DOHH2 (cell line): ENCODE data around the gene FIGNL2.

Experiments
- EZH2phosphoT487 ChIP-seq: fragments of 200-600 bp; sonication (generic); IDR thresholded peaks from 2 replicates; pipeline ENCODE4 v1.6.1; 2017; ENCODE audit warnings: borderline replicate concordance, mild to moderate bottlenecking, antibody characterized with exemption, low read length, moderate library complexity, mixed read lengths
- TF ChIP-seq, protein P1 (sequence below): fragments of 200-600 bp; sonication (generic); IDR thresholded peaks from one replicate; pipeline ENCODE4 v1.5.1; 2014; ENCODE audit warnings: antibody characterized with exemption, mild to moderate bottlenecking, low read depth, low read length; ENCODE audit not compliant: poor library complexity, severe bottlenecking

DNA sequence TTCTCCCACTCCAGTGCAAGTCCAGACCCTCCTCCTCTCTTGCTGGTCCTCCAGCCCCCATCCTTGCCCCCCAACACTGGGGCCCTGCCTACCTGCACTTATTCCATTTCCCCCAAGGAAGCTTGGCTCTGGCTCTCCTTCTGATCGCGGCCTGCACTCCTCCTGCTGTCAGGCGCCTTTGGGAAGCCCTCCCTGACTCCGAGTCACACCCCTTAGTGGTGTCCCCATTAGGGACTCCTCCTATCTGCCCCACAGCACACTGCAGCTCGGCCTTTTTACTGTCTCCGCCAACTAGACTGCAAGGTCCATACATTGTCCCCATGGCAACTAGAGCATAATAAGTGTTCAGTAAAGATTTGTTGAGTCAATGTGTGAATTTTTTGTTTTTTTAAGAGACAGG, 32.9 kb downstream of the FIGNL2 start:
- TF ChIP-seq, protein P1, sequence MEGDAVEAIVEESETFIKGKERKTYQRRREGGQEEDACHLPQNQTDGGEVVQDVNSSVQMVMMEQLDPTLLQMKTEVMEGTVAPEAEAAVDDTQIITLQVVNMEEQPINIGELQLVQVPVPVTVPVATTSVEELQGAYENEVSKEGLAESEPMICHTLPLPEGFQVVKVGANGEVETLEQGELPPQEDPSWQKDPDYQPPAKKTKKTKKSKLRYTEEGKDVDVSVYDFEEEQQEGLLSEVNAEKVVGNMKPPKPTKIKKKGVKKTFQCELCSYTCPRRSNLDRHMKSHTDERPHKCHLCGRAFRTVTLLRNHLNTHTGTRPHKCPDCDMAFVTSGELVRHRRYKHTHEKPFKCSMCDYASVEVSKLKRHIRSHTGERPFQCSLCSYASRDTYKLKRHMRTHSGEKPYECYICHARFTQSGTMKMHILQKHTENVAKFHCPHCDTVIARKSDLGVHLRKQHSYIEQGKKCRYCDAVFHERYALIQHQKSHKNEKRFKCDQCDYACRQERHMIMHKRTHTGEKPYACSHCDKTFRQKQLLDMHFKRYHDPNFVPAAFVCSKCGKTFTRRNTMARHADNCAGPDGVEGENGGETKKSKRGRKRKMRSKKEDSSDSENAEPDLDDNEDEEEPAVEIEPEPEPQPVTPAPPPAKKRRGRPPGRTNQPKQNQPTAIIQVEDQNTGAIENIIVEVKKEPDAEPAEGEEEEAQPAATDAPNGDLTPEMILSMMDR = no peak
- no peak for TF ChIP-seq EZH2phosphoT487
